IMR-90 (cell line): ENCODE measurements around the gene WWC2. TPM values are rescaled to one million over a fixed set of nuclear protein-coding genes. Genes with fewer than 3 reads are reported as not detected.

ENCODE experiments used
- ATAC-seq: fragments of 200-7000 bp; cut with Tn5 transposase; 2 replicates; pipeline ENCODE4 v1.9.1; 2020; ENCODE audit warnings: low read depth, mild to moderate bottlenecking, moderate library complexity
- BruUV-seq: library from RNA; stranded (reverse); fragments of 400-500 nt; replicated peaks from 2 replicates; lab custom pipeline; 2021; lab: Mats Ljungman, UMichigan
- CTCF ChIA-PET: fragments of 300-600 bp; formaldehyde crosslinking; extraction: SDS; loops from one replicate; lab custom pipeline; 2021; ENCODE audit warnings: antibody characterized with exemption; lab: Yijun Ruan, JAX
- POLR2A ChIA-PET: fragments of 300-600 bp; sonication (Branson Sonifier 250); formaldehyde crosslinking; loops from one replicate; lab custom pipeline; 2022; ENCODE audit warnings: antibody characterized with exemption; ENCODE audit not compliant: unreplicated experiment; lab: Charles Lee
- DNase-seq: peaks from one replicate; pipeline ENCODE4 v3.0.0; 2013
- H2AFZ ChIP-seq: replicated peaks from 2 replicates; pipeline ENCODE3; 2013; ENCODE audit warnings: low read length, mild to moderate bottlenecking; ENCODE audit not compliant: poor library complexity
- H2AK5ac ChIP-seq: 2 replicates; pipeline ENCODE4 v1.6.1; 2013; ENCODE audit warnings: low read depth, low read length, inconsistent platforms
- H2AK9ac ChIP-seq: replicated peaks from 2 replicates; pipeline ENCODE3; 2013; ENCODE audit warnings: mild to moderate bottlenecking, low read depth, low read length, moderate library complexity; ENCODE audit not compliant: poor library complexity
- H2BK120ac ChIP-seq: 2 replicates; pipeline ENCODE4 v1.6.1; 2013; ENCODE audit warnings: low read depth, low read length, inconsistent platforms
- H2BK15ac ChIP-seq: 3 replicates; pipeline ENCODE4 v1.6.1; 2013; ENCODE audit warnings: low read depth, low read length, inconsistent platforms
- H2BK20ac ChIP-seq: 2 replicates; pipeline ENCODE4 v1.6.1; 2013; ENCODE audit warnings: low read depth, mild to moderate bottlenecking, inconsistent platforms, low read length, moderate library complexity
- H2BK5ac ChIP-seq: 2 replicates; pipeline ENCODE4 v1.6.1; 2013; ENCODE audit warnings: mild to moderate bottlenecking, low read depth, low read length, inconsistent platforms; ENCODE audit not compliant: poor library complexity, severe bottlenecking
- H3K14ac ChIP-seq: replicated peaks from 2 replicates; pipeline ENCODE4 v1.6.1; 2013; ENCODE audit warnings: low read depth, low read length, inconsistent platforms
- H3K18ac ChIP-seq: 2 replicates; pipeline ENCODE4 v1.6.1; 2013; ENCODE audit warnings: low read depth, low read length, control low read depth
- H3K23ac ChIP-seq: 2 replicates; pipeline ENCODE4 v1.6.1; 2013; ENCODE audit warnings: low read depth, low read length, inconsistent platforms
- H3K27ac ChIP-seq: 2 replicates; pipeline ENCODE4 v1.5.1; 2013; ENCODE audit warnings: mild to moderate bottlenecking, control low read depth, low read length; ENCODE audit not compliant: insufficient read depth
- H3K27me3 ChIP-seq: 2 replicates; pipeline ENCODE4 v1.6.1; 2013; ENCODE audit warnings: low read length; ENCODE audit not compliant: control insufficient read depth, insufficient read depth
- H3K36me3 ChIP-seq: 2 replicates; pipeline ENCODE4 v1.6.1; 2013; ENCODE audit warnings: low read length, mixed read lengths; ENCODE audit not compliant: control insufficient read depth, insufficient read depth
- H3K4ac ChIP-seq: 2 replicates; pipeline ENCODE4 v1.6.1; 2013; ENCODE audit warnings: low read depth, low read length, inconsistent platforms
- H3K4me1 ChIP-seq: 2 replicates; pipeline ENCODE4 v1.6.1; 2013; ENCODE audit warnings: low read length, mixed read lengths; ENCODE audit not compliant: control insufficient read depth, insufficient read depth
- H3K4me2 ChIP-seq: 2 replicates; pipeline ENCODE4 v1.6.1; 2013; ENCODE audit warnings: low read depth, mild to moderate bottlenecking, control low read depth, low read length, moderate library complexity
- H3K4me3 ChIP-seq: 2 replicates; pipeline ENCODE4 v1.5.1; 2013; ENCODE audit warnings: low read depth, mild to moderate bottlenecking, control low read depth, low read length, moderate library complexity; ENCODE audit not compliant: insufficient read depth
- H3K56ac ChIP-seq: 2 replicates; pipeline ENCODE4 v1.6.1; 2013; ENCODE audit warnings: low read length, inconsistent platforms; ENCODE audit not compliant: insufficient read depth; ENCODE audit errors: extremely low read depth
- H3K79me1 ChIP-seq, 2 experiments: 2 replicates each; pipeline ENCODE4 v1.6.1; 2013; ENCODE audit warnings: low read length in 2 of 2, inconsistent platforms in 1 of 2, low read depth in 1 of 2
- H3K9ac ChIP-seq: 2 replicates; pipeline ENCODE4 v1.6.1; 2013; ENCODE audit warnings: low read depth, low read length, control low read depth
- H3K9me1 ChIP-seq: 2 replicates; pipeline ENCODE4 v1.6.1; 2013; ENCODE audit warnings: low read length, inconsistent platforms; ENCODE audit not compliant: insufficient read depth
- H3K9me3 ChIP-seq: 2 replicates; pipeline ENCODE4 v1.6.1; 2013; ENCODE audit warnings: low read length; ENCODE audit not compliant: control insufficient read depth, insufficient read depth
- H4K20me1 ChIP-seq: 2 replicates; pipeline ENCODE4 v1.6.1; 2013; ENCODE audit warnings: low read length, inconsistent platforms; ENCODE audit not compliant: insufficient read depth
- H4K5ac ChIP-seq: 2 replicates; pipeline ENCODE4 v1.6.1; 2013; ENCODE audit warnings: mild to moderate bottlenecking, low read depth, low read length, control low read depth
- H4K8ac ChIP-seq, 2 experiments: 2 replicates each; pipeline ENCODE4 v1.6.1; 2013; ENCODE audit warnings: low read depth in 2 of 2, low read length in 2 of 2, control low read depth in 1 of 2, inconsistent platforms in 1 of 2
- H4K91ac ChIP-seq: 2 replicates; pipeline ENCODE4 v1.6.1; 2013; ENCODE audit warnings: low read depth, low read length, inconsistent platforms; ENCODE audit not compliant: insufficient read depth
- BHLHE40 ChIP-seq: fragments of 150-350 bp; IDR thresholded peaks from 2 replicates; pipeline ENCODE4 v1.6.1; 2016; ENCODE audit warnings: mild to moderate bottlenecking, low read depth, low read length
- CEBPB ChIP-seq: IDR thresholded peaks from 2 replicates; pipeline ENCODE4 v1.6.1; 2012; ENCODE audit warnings: low read depth, low read length, improper control_type of control experiment
- CHD1 ChIP-seq: IDR thresholded peaks from 2 replicates; pipeline ENCODE4 v1.6.1; 2012; ENCODE audit warnings: low read depth, low read length, improper control_type of control experiment
- CTCF ChIP-seq: conservative IDR thresholded peaks from 2 replicates; pipeline ENCODE4 v1.5.1; 2012; ENCODE audit warnings: mild to moderate bottlenecking, low read depth, low read length, improper control_type of control experiment
- FOS ChIP-seq: fragments of 150-350 bp; IDR thresholded peaks from 2 replicates; pipeline ENCODE4 v1.6.1; 2016; ENCODE audit warnings: low read depth, low read length
- MAFK ChIP-seq: IDR thresholded peaks from 2 replicates; pipeline ENCODE4 v1.6.1; 2012; ENCODE audit warnings: low read depth, low read length, improper control_type of control experiment
- MAZ ChIP-seq: IDR thresholded peaks from 2 replicates; pipeline ENCODE4 v1.6.1; 2012; ENCODE audit warnings: low read depth, mild to moderate bottlenecking, low read length, improper control_type of control experiment, moderate library complexity, borderline replicate concordance
- MXI1 ChIP-seq: IDR thresholded peaks from 2 replicates; pipeline ENCODE4 v1.6.1; 2012; ENCODE audit warnings: low read depth, mild to moderate bottlenecking, low read length, moderate library complexity, borderline replicate concordance
- NFE2L2 ChIP-seq: fragments of 150-350 bp; IDR thresholded peaks from 2 replicates; pipeline ENCODE4 v1.6.1; 2016; ENCODE audit warnings: low read depth, mild to moderate bottlenecking, low read length
- POLR2A ChIP-seq: IDR thresholded peaks from 2 replicates; pipeline ENCODE4 v1.6.1; 2012; ENCODE audit warnings: mild to moderate bottlenecking, low read depth, low read length
- RAD21 ChIP-seq: IDR thresholded peaks from 2 replicates; pipeline ENCODE4 v1.6.1; 2012; ENCODE audit warnings: low read length, improper control_type of control experiment
- RCOR1 ChIP-seq: IDR thresholded peaks from 2 replicates; pipeline ENCODE4 v1.6.1; 2012; ENCODE audit warnings: mild to moderate bottlenecking, low read length, improper control_type of control experiment; ENCODE audit not compliant: insufficient replicate concordance
- RFX5 ChIP-seq: IDR thresholded peaks from 2 replicates; pipeline ENCODE4 v1.8.0; 2012; ENCODE audit warnings: low read depth, mild to moderate bottlenecking, low read length, moderate library complexity
- SMC3 ChIP-seq: fragments of 150-350 bp; IDR thresholded peaks from 2 replicates; pipeline ENCODE4 v1.6.1; 2016; ENCODE audit warnings: low read depth, mild to moderate bottlenecking, antibody characterized with exemption, low read length, moderate library complexity
- USF2 ChIP-seq: fragments of 150-350 bp; IDR thresholded peaks from 2 replicates; pipeline ENCODE4 v1.6.1; 2017; ENCODE audit warnings: mild to moderate bottlenecking, antibody characterized with exemption, low read length, low read depth
- WGBS, 2 experiments: methylation state at CpG; one replicate each; pipeline versions ENCODE4 v1.1.5 to v1.1.7; 2013; ENCODE audit warnings: missing lambda C conversion rate in 2 of 2; ENCODE audit not compliant: insufficient read length in 1 of 2; ENCODE audit errors: extremely low coverage in 2 of 2; 5-methylcytosine and 5-hydroxymethylcytosine counted together
- dilution Hi-C: fragments of 300-500 bp; cut with HindIII; formaldehyde crosslinking; loops from one replicate; pipeline ENCODE4 v1.14.3; 2018; ENCODE audit warnings: low sequenced_read_pairs; ENCODE audit not compliant: unreplicated experiment
- in situ Hi-C: fragments of 300-500 bp; cut with MboI; formaldehyde crosslinking; loops from 3 replicates; pipeline ENCODE4 v1.14.3; 2019; ENCODE audit warnings: low sequenced_read_pairs, inconsistent platforms, mixed read lengths
- intact Hi-C: fragments of 100-400 bp; cut with micrococcal nuclease; formaldehyde crosslinking; loops from 2 replicates; pipeline ENCODE4 v1.10.0; 2022
- polyA plus RNA-seq, 3 experiments: library from polyadenylated mRNA; depleted of rRNA; stranded (reverse); fragments of >200 nt; gene quantifications; 2 replicates each; pipeline ENCODE4 v1.2.3, GENCODE V29; 2012; ENCODE audit warnings: low replicate concordance in 1 of 3
- total RNA-seq: library from RNA; depleted of rRNA; stranded (reverse); fragments of >200 nt; gene quantifications from 2 replicates; pipeline ENCODE4 v1.2.3, GENCODE V29; 2012

The WWC2 gene
- total and polyA plus RNA-seq, 2 of the 4 experiments (the other 2 are of a cell fraction): 26.6 to 27.4 TPM

- TF ChIP-seq RAD21 (no peak), MXI1 (peak; percentile 66), RFX5 (no peak)
These were observed 142.2 kb downstream of the WWC2 start (continued) for GRCh38 chr4:183241322-183241640.

GRCh38 chr4:183241721-183242151, 142.7 kb downstream of the WWC2 start:
- peaks cover 6% of the 10 kb centered on the region; the same call in 1 of the 2 replicates for H3K9me1 ChIP-seq
- in situ Hi-C loops (no loop called here), intact Hi-C loops (loop anchor here (2.0 kb wide), 1 partner anchor 143 kb away; the partner anchor contains the start of gene WWC2), dilution Hi-C loops (no loop called here)
- no peak overlapping the region for H3K4me3 ChIP-seq
- no peak overlapping the region for H2BK15ac ChIP-seq
- H2AK9ac ChIP-seq: no peak overlapping the region
- H2BK5ac ChIP-seq: no peak overlapping the region
- no peaks in the 10 kb centered on the region for H3K27me3 ChIP-seq
- no peak overlapping the region for H3K23ac ChIP-seq
- H2AK5ac ChIP-seq: no peak overlapping the region
- H4K20me1 ChIP-seq: peaks cover 8% of the 10 kb centered on the region
- BruUV-seq: no TSS peak
- H2AFZ ChIP-seq: no peak overlapping the region
- H4K91ac ChIP-seq: no peak overlapping the region
- H3K4me2 ChIP-seq: no peak overlapping the region
- ChIA-PET CTCF (interaction anchor here (1.0 kb wide), 2 partner anchors 16 to 28 kb away, joined by 3 read pairs; no protein-coding TSS in a partner anchor), POLR2A (no interaction called here)
- H3K4me1 ChIP-seq: peaks cover 12% of the 10 kb centered on the region; the same call in 1 of the 2 replicates
- peaks cover 16% of the 10 kb centered on the region for H3K36me3 ChIP-seq
- H4K5ac ChIP-seq: no peak overlapping the region
- H2BK120ac ChIP-seq: no peak overlapping the region
- WGBS, 2 experiments: 0% methylated on average over 1 of the region's 6 CpGs; no CpG with 5 or more reads in 1 of the 2 experiments
- H3K9ac ChIP-seq: no peak overlapping the region
- ATAC-seq (peak; percentile 7; the same call in 1 of the 2 replicates), DNase-seq (no peak)
- peaks cover 3% of the 10 kb centered on the region for H3K9me3 ChIP-seq
- no peak overlapping the region for H3K27ac ChIP-seq
- H3K14ac ChIP-seq: no peak overlapping the region
- no peak overlapping the region for H3K56ac ChIP-seq
- H3K18ac ChIP-seq: no peak overlapping the region
- H3K79me1 ChIP-seq: peaks cover 18 to 25% of the 10 kb centered on the region in 2 experiments
- H4K8ac ChIP-seq: no peak overlapping the region
- H3K4ac ChIP-seq: no peak overlapping the region
- no peak overlapping the region for H2BK20ac ChIP-seq
- TF ChIP-seq FOS (no peak), MAZ (no peak), USF2 (no peak), NFE2L2 (no peak), RFX5 (no peak), POLR2A (no peak), MAFK (no peak), SMC3 (no peak), RCOR1 (no peak), CTCF (no peak), CEBPB (no peak), BHLHE40 (no peak), MXI1 (no peak), CHD1 (no peak)
